HepG2 (cell line): ENCODE measurements around the gene TESK1. TPM values are rescaled to one million over a fixed set of nuclear protein-coding genes. Genes with fewer than 3 reads are reported as not detected.

Experiments
- ARID2 ChIP-seq: sonication (generic); formaldehyde crosslinking; IDR thresholded peaks from 2 replicates; pipeline ENCODE4 v1.8.1; 2022; ENCODE audit warnings: mild to moderate bottlenecking, missing genetic modification reagents, borderline replicate concordance
- ARID5B ChIP-seq: IDR thresholded peaks from 2 replicates; pipeline ENCODE4 v1.4.0; 2020; ENCODE audit warnings: mild to moderate bottlenecking, missing genetic modification reagents
- ARNTL ChIP-seq: sonication (generic); formaldehyde crosslinking; IDR thresholded peaks from 2 replicates; pipeline ENCODE4 v1.4.0; 2020; ENCODE audit warnings: mild to moderate bottlenecking, missing genetic modification reagents
- CCDC6 ChIP-seq: sonication (generic); formaldehyde crosslinking; IDR thresholded peaks from 2 replicates; pipeline ENCODE4 v1.8.1; 2022; ENCODE audit warnings: mild to moderate bottlenecking, missing genetic modification reagents, moderate library complexity
- CREB3 ChIP-seq: sonication (generic); formaldehyde crosslinking; IDR thresholded peaks from 2 replicates; pipeline ENCODE4 v1.5.0; 2020; ENCODE audit warnings: missing genetic modification reagents
- FOSL2 ChIP-seq: sonication (generic); formaldehyde crosslinking; IDR thresholded peaks from 2 replicates; pipeline ENCODE4 v1.4.0; 2020; ENCODE audit warnings: missing genetic modification reagents
- KDM3A ChIP-seq: IDR thresholded peaks from 2 replicates; pipeline ENCODE4 v1.6.1; 2018; ENCODE audit warnings: low read depth, missing compliant biosample characterization
- PTBP1 ChIP-seq: fragments of 200-400 bp; formaldehyde crosslinking; IDR thresholded peaks from 2 replicates; pipeline ENCODE4 v1.6.1; 2018; ENCODE audit warnings: low read length, low read depth; ENCODE audit not compliant: poor library complexity, severe bottlenecking
- RBAK ChIP-seq: sonication (generic); formaldehyde crosslinking; IDR thresholded peaks from 2 replicates; pipeline ENCODE4 v1.5.1; 2020; ENCODE audit warnings: mild to moderate bottlenecking, missing genetic modification reagents
- SUZ12 ChIP-seq: fragments of 150-350 bp; IDR thresholded peaks from 2 replicates; pipeline ENCODE4 v1.6.1; 2014; ENCODE audit warnings: low read depth, low read length
- TEAD3 ChIP-seq: optimal IDR thresholded peaks from 2 replicates; pipeline ENCODE3; 2016; ENCODE audit warnings: borderline replicate concordance
- TERF1 ChIP-seq: sonication (generic); formaldehyde crosslinking; IDR thresholded peaks from 2 replicates; pipeline ENCODE4 v1.8.0; 2022; ENCODE audit warnings: mild to moderate bottlenecking, missing genetic modification reagents, moderate library complexity
- THAP11 ChIP-seq: IDR thresholded peaks from 2 replicates; pipeline ENCODE4 v1.6.1; 2016; ENCODE audit warnings: missing biosample characterization, missing genetic modification reagents
- THRA ChIP-seq: sonication (generic); formaldehyde crosslinking; IDR thresholded peaks from 2 replicates; pipeline ENCODE4 v1.4.0; 2020; ENCODE audit warnings: missing genetic modification reagents, borderline replicate concordance
- ZNF335 ChIP-seq: sonication (generic); formaldehyde crosslinking; IDR thresholded peaks from 2 replicates; pipeline ENCODE4 v1.4.0; 2020; ENCODE audit warnings: missing genetic modification reagents
- ZNF501 ChIP-seq: sonication (generic); formaldehyde crosslinking; IDR thresholded peaks from 2 replicates; pipeline ENCODE4 v1.5.1; 2020; ENCODE audit warnings: mild to moderate bottlenecking, moderate library complexity, missing genetic modification reagents
- ZNF567 ChIP-seq: sonication (generic); formaldehyde crosslinking; IDR thresholded peaks from 2 replicates; pipeline ENCODE4 v1.8.1; 2023; ENCODE audit warnings: mild to moderate bottlenecking, missing genetic modification reagents, borderline replicate concordance
- polyA plus RNA-seq, 8 experiments: library from polyadenylated mRNA; depleted of rRNA in 3 of 8; stranded (reverse) in 7 of 8; unstranded in 1 of 8; fragments of >200 nt; fragmentation: Illumina TruSeq in 4 of 8; extraction: Trizol in 4 of 8; gene quantifications; 2 replicates each; pipeline versions ENCODE4 v1.2.1 to v1.2.3, GENCODE V29; 2011 to 2016; ENCODE audit warnings: low read depth in 4 of 8, missing spikeins in 1 of 8, mixed read lengths in 1 of 8; ENCODE audit not compliant: insufficient read depth in 1 of 8
- total RNA-seq, 5 experiments: library from RNA; depleted of rRNA; stranded (reverse); fragments of >200 nt; fragmentation: Illumina TruSeq; extraction: Trizol; gene quantifications; 2 replicates each; pipeline ENCODE4 v1.2.3, GENCODE V29; 2016; ENCODE audit warnings: low read depth in 1 of 5

Gene TESK1
- total and polyA plus RNA-seq, 2 of the 13 experiments (the other 11 are each of a cell fraction or from before 2014, with no cell fraction given): 7.3 to 13.6 TPM

- TF ChIP-seq RBAK (CRISPR knock-in tag) (no peak), CREB3 (CRISPR knock-in tag) (no peak), KDM3A (CRISPR knock-in tag) (peak; percentile 19; the same call in 1 of the 2 replicates), ZNF335 (CRISPR knock-in tag) (no peak), ARID5B (CRISPR knock-in tag) (0 out of 2 replicates have a peak, but pooled peaks have one; percentile 7), THAP11 (CRISPR knock-in tag) (0 out of 2 replicates have a peak, but pooled peaks have one; percentile 13), ARNTL (CRISPR knock-in tag) (no peak), ARID2 (CRISPR knock-in tag) (no peak), TEAD3 (CRISPR knock-in tag) (peak; percentile 51), SUZ12 (no peak), CCDC6 (CRISPR knock-in tag) (no peak), THRA (CRISPR knock-in tag) (no peak), ZNF567 (0 out of 2 replicates have a peak, but pooled peaks have one; percentile 58), FOSL2 (CRISPR knock-in tag) (no peak), PTBP1 (peak; percentile 46), TERF1 (no peak), ZNF501 (0 out of 2 replicates have a peak, but pooled peaks have one; percentile 6)
Measured at GRCh38 chr9:35598866-35599590, 6.0 kb upstream of the TESK1 start (continued).
